ENCODE data around the gene MORC2. TPM values are rescaled to one million over a fixed set of nuclear protein-coding genes. Genes with fewer than 3 reads are reported as not detected.

Gene MORC2
- polyA plus RNA-seq (ENCODE audit: low read depth in 6 of 6), result 1 to 10 TPM in 4 of 6 donors, under 1 TPM in 1, not detected in 1; 0.76 to 4.5 (median 1.9) TPM

GRCh38 chr22:30968015-30968923, at the start of gene MORC2:
Gene MORC2, minus strand, starts transcription at chr22:30968774. Its CDS starts 885 bp downstream, at chr22:30967889.
- Mint-ChIP-seq H3K27me3 (no peaks in the 10 kb centered on the region), H3K36me3 (peaks cover 20 to 22% of the 10 kb centered on the region in 2 donors), H3K4me3 (peak within 1 kb of the TSS; percentile 85 to 99 (median 96)), H3K27ac (peak within 1 kb of the TSS; percentile 90 to 99 (median 96)), H3K4me1 (peaks cover 31 to 63% (median 49%) of the 10 kb centered on the region in 3 donors), H3K9me3 (peaks cover 6 to 28% (median 19%) of the 10 kb centered on the region in 7 donors)
- peak in 1 of 2 donors; percentile 1 for ATAC-seq (ENCODE audit: low read depth in 2 of 2)
- DNase-seq, result no peak

GRCh38 chr22:31005535-31005934, 37.0 kb upstream of the MORC2 start:
- no peaks in the 10 kb centered on the region for H3K4me1 Mint-ChIP-seq
- H3K36me3 Mint-ChIP-seq, result peaks cover 0 to 9% of the 10 kb centered on the region in 2 donors
- DNase-seq (no peak), ATAC-seq (ENCODE audit: low read depth in 2 of 2) (no peak)
- peaks cover 12 to 13% (median 13%) of the 10 kb centered on the region in 3 donors for H3K27me3 Mint-ChIP-seq
- no peak overlapping the region for H3K4me3 Mint-ChIP-seq
- H3K9me3 Mint-ChIP-seq, result peaks cover 0 to 46% (median 22%) of the 10 kb centered on the region in 7 donors
- no peak overlapping the region for H3K27ac Mint-ChIP-seq

GRCh38 chr22:31001124-31001770, 32.7 kb upstream of the MORC2 start:
- Mint-ChIP-seq H3K4me1 (peaks cover 0 to under 1% (median 0%) of the 10 kb centered on the region in 3 donors), H3K27ac (no peak overlapping the region), H3K36me3 (peaks cover 0 to 9% of the 10 kb centered on the region in 2 donors), H3K9me3 (peaks cover 0 to 30% (median 14%) of the 10 kb centered on the region in 7 donors), H3K4me3 (no peak overlapping the region), H3K27me3 (peaks cover 9 to 20% (median 13%) of the 10 kb centered on the region in 3 donors)
- no peak for DNase-seq
- ATAC-seq (ENCODE audit: low read depth in 2 of 2), result no peak

GRCh38 chr22:30998329-30998728, 29.8 kb upstream of the MORC2 start:
- Mint-ChIP-seq H3K27me3 (peaks cover 9 to 20% (median 19%) of the 10 kb centered on the region in 3 donors), H3K27ac (no peak overlapping the region), H3K36me3 (peaks cover 0 to 9% of the 10 kb centered on the region in 2 donors), H3K4me1 (peaks cover 0 to 15% (median 6%) of the 10 kb centered on the region in 3 donors), H3K9me3 (peaks cover 0 to 7% (median 1%) of the 10 kb centered on the region in 7 donors), H3K4me3 (no peak overlapping the region)
- ATAC-seq (ENCODE audit: low read depth in 2 of 2), result no peak
- no peak for DNase-seq

GRCh38 chr22:30996462-30996861, 27.9 kb upstream of the MORC2 start:
- H3K9me3 Mint-ChIP-seq, result peaks cover 0 to 12% (median 4%) of the 10 kb centered on the region in 7 donors
- H3K27me3 Mint-ChIP-seq, result peaks cover 3 to 7% (median 6%) of the 10 kb centered on the region in 3 donors
- no peaks in the 10 kb centered on the region for H3K36me3 Mint-ChIP-seq
- DNase-seq (no peak), ATAC-seq (ENCODE audit: low read depth in 2 of 2) (no peak)
- no peak overlapping the region for H3K4me3 Mint-ChIP-seq
- H3K4me1 Mint-ChIP-seq, result peaks cover 0 to 15% (median 6%) of the 10 kb centered on the region in 3 donors
- no peak overlapping the region for H3K27ac Mint-ChIP-seq

GRCh38 chr22:30994960-30995359, 26.4 kb upstream of the MORC2 start:
- Mint-ChIP-seq H3K36me3 (peaks cover 0 to 8% of the 10 kb centered on the region in 2 donors), H3K4me1 (peaks cover 0 to 15% (median 6%) of the 10 kb centered on the region in 3 donors), H3K27me3 (peaks cover 0 to 7% (median 6%) of the 10 kb centered on the region in 3 donors), H3K27ac (peak overlapping the region in 1 of 6 donors; percentile 47), H3K4me3 (no peak overlapping the region), H3K9me3 (peaks cover 0 to 27% (median 10%) of the 10 kb centered on the region in 7 donors)
- DNase-seq (no peak), ATAC-seq (ENCODE audit: low read depth in 2 of 2) (no peak)

- DNase-seq, result no peak
- H3K27me3 Mint-ChIP-seq, result peaks cover 0 to 6% (median 0%) of the 10 kb centered on the region in 3 donors
These were observed 24.0 kb upstream of the MORC2 start for GRCh38 chr22:30992565-30992964.

GRCh38 chr22:30990690-30991089, 22.1 kb upstream of the MORC2 start:
- Mint-ChIP-seq H3K4me1 (peaks cover 0 to 13% (median 6%) of the 10 kb centered on the region in 3 donors), H3K27me3 (peaks cover 0 to 6% (median 0%) of the 10 kb centered on the region in 3 donors), H3K27ac (no peak overlapping the region), H3K9me3 (peaks cover 5 to 58% (median 25%) of the 10 kb centered on the region in 7 donors), H3K36me3 (peaks cover 8 to 9% of the 10 kb centered on the region in 2 donors), H3K4me3 (peak overlapping the region in 1 of 8 donors; percentile 6)
- DNase-seq (no peak), ATAC-seq (ENCODE audit: low read depth in 2 of 2) (no peak)

More at GRCh38 chr22:30992565-30992964, 24.0 kb upstream of the MORC2 start:
- Mint-ChIP-seq H3K9me3 (peaks cover 5 to 46% (median 20%) of the 10 kb centered on the region in 7 donors), H3K27ac (no peak overlapping the region), H3K36me3 (peaks cover 8 to 9% of the 10 kb centered on the region in 2 donors), H3K4me3 (no peak overlapping the region), H3K4me1 (peaks cover 0 to 15% (median 6%) of the 10 kb centered on the region in 3 donors)
- no peak for ATAC-seq (ENCODE audit: low read depth in 2 of 2)

GRCh38 chr22:30989474-30989873, 20.9 kb upstream of the MORC2 start:
- peaks cover 8 to 65% (median 30%) of the 10 kb centered on the region in 7 donors for H3K9me3 Mint-ChIP-seq
- ATAC-seq (ENCODE audit: low read depth in 2 of 2), result no peak
- peaks cover 0 to 6% (median 0%) of the 10 kb centered on the region in 3 donors for H3K27me3 Mint-ChIP-seq
- DNase-seq, result no peak
- no peak overlapping the region for H3K4me3 Mint-ChIP-seq
- no peak overlapping the region for H3K27ac Mint-ChIP-seq
- peaks cover 12 to 14% of the 10 kb centered on the region in 2 donors for H3K36me3 Mint-ChIP-seq
- H3K4me1 Mint-ChIP-seq, result peaks cover 0 to 1% (median 0%) of the 10 kb centered on the region in 3 donors

- H3K4me1 Mint-ChIP-seq, result no peaks in the 10 kb centered on the region
- peaks cover 14 to 19% of the 10 kb centered on the region in 2 donors for H3K36me3 Mint-ChIP-seq
- ATAC-seq (ENCODE audit: low read depth in 2 of 2) (no peak), DNase-seq (no peak)
- no peak overlapping the region for H3K4me3 Mint-ChIP-seq
- H3K27me3 Mint-ChIP-seq, result no peaks in the 10 kb centered on the region
- H3K9me3 Mint-ChIP-seq, result peaks cover 11 to 78% (median 54%) of the 10 kb centered on the region in 7 donors
- H3K27ac Mint-ChIP-seq, result no peak overlapping the region
These were observed 17.1 kb upstream of the MORC2 start for GRCh38 chr22:30985561-30986208.

GRCh38 chr22:30984317-30984716, 15.7 kb upstream of the MORC2 start:
- ATAC-seq (ENCODE audit: low read depth in 2 of 2) (no peak), DNase-seq (no peak)
- H3K4me1 Mint-ChIP-seq, result no peaks in the 10 kb centered on the region
- peaks cover 7 to 78% (median 58%) of the 10 kb centered on the region in 7 donors for H3K9me3 Mint-ChIP-seq
- H3K4me3 Mint-ChIP-seq, result no peak overlapping the region
- H3K27ac Mint-ChIP-seq, result no peak overlapping the region
- peaks cover 8 to 13% of the 10 kb centered on the region in 2 donors for H3K36me3 Mint-ChIP-seq
- no peaks in the 10 kb centered on the region for H3K27me3 Mint-ChIP-seq

- Mint-ChIP-seq H3K4me3 (no peak overlapping the region), H3K27me3 (no peaks in the 10 kb centered on the region), H3K4me1 (peaks cover 0 to 3% (median 0%) of the 10 kb centered on the region in 3 donors), H3K9me3 (peaks cover 6 to 83% (median 60%) of the 10 kb centered on the region in 7 donors), H3K36me3 (peaks cover 8 to 13% of the 10 kb centered on the region in 2 donors), H3K27ac (peak overlapping the region in 1 of 6 donors; percentile 70)
- ATAC-seq (ENCODE audit: low read depth in 2 of 2) (no peak), DNase-seq (no peak)
These were observed 13.9 kb upstream of the MORC2 start for GRCh38 chr22:30982512-30982911.

Data from naive B cell (primary cell).